IPS-NIHi11 (cell line): ENCODE data around the gene RIMS4.

Experiments
- DNase-seq: peaks from one replicate; pipeline ENCODE4 v3.0.0; 2012; ENCODE audit warnings: mixed read lengths, low spot score

RIMS4 gene

DNA sequence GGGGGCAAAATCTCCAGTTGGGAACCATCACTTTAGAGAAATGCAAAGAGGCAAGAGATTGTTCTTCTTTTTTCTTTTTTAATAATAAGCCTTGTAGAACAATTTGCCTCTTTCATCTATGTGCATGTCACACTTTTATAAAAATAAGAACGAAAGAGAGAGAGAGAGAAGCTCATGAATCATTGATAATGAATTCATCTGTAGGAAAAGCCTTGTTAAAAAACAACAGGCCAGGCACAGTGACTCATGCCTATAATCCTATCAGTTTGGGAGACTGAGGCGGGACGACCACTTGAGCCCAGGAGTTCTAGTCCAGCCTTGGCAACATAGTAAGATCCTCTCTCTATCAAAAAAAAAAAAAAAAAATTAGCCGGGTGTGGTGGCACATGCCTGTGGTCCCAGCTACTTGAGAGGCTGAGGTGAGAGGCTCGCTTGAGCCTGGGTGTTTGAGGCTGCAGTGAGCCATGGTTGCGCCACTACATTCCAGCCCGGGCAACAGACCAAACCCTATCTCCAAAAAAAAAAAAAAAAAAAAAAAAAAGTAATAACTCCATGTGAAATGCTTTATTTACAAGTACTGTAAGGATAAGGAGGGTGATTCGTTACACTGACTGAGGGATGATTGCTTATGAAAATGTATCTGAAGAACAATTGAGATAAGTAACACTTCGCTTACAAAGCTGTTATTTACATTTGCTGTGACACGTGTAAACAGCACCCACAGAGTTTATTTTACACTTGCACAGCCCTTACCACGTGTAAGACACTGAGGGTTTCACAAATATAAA is 89.2 kb downstream of the RIMS4 start:
- DNase-seq: no peak

DNA sequence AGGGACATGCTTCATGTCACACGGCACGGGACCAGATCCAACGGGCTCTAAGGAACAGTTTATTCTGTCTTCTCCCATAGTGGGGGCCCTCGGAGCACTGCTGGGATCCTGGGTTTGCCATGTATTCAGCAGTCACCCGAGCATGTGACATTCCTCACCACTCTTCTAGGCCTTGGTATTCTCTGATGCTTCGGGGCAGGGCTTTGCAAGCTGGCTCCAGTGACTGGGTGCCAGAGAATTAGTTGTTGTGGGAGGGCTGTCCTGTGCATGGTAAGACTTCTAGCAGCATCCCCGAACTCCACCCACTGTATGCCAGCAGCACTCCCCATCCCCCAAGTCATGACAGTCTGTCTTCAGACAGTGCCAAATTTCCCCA is 89.7 kb downstream of the RIMS4 start:
- DNase-seq: no peak

DNA sequence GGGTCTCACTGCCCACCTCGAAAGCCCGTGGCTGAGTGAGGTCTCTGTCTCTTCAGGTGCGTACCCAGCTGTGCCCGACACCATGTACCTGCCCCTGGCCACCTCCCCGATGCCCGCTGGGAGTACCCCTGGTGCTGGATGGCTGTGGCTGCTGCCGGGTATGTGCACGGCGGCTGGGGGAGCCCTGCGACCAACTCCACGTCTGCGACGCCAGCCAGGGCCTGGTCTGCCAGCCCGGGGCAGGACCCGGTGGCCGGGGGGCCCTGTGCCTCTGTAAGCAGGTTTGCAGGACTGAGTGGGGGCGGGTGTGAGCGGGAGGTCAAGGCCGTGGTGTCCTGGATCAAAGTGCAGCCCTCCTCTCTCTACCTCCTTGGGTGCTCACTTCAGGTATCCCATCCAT is 90.5 kb downstream of the RIMS4 start:
- DNase-seq: no peak

DNA sequence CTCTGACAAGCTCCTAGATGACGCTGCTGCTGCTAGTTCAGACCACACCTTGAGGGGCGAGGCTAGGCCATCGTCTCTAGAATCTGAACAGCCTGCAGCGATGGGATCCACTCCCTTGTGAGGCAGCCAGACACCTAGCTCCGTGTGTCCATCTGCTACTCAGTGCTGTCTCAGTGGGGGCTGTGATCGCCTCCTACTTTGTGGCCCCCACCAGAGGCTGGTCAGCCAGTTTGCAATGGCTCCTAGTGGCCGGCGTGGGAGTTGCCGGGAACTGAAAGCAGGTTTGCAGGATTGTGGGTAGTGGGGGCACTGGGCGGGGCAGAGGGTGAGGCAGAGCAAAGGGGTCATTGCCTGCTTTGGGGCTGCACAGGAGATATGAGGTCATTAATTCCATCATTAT is 92.4 kb downstream of the RIMS4 start:
- peak; percentile 77 for DNase-seq

DNA sequence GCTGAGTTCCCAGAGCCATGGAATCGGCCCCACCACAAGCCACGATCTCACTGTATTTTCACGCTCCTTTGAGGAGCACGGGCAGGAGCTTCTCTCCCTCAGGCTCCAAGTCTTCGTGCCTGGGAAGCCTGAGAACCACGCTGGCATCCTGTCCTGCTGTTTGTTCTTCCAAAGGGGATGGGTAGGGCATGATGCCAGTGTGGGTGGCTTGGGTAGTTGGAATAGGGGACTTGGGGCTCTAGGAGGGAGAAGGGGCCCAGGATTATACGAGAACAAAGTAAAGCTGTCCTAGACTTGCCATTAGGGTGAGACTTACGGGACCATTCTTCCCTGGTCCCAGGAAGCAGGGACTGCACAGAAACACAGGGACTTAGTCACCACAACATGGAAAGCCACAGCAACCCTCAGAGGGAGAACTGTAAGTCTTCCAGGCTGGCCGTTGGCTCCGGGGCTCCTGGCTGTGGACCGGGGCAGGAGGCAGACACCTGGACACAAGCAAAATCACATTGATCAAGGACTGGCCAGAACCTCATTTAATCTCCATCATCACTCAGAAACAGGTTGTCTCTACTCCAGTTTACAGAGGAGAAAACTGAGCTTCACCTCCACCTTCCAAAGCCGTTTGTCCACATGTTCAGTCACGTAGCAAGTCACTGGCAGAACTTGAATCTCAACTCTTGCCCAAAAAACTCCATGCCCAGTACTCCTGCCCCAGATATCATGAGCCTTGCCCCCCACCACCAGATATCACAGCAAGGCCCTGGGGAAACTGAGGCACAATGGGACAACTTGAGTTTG is 93.8 kb downstream of the RIMS4 start:
- no peak for DNase-seq

DNA sequence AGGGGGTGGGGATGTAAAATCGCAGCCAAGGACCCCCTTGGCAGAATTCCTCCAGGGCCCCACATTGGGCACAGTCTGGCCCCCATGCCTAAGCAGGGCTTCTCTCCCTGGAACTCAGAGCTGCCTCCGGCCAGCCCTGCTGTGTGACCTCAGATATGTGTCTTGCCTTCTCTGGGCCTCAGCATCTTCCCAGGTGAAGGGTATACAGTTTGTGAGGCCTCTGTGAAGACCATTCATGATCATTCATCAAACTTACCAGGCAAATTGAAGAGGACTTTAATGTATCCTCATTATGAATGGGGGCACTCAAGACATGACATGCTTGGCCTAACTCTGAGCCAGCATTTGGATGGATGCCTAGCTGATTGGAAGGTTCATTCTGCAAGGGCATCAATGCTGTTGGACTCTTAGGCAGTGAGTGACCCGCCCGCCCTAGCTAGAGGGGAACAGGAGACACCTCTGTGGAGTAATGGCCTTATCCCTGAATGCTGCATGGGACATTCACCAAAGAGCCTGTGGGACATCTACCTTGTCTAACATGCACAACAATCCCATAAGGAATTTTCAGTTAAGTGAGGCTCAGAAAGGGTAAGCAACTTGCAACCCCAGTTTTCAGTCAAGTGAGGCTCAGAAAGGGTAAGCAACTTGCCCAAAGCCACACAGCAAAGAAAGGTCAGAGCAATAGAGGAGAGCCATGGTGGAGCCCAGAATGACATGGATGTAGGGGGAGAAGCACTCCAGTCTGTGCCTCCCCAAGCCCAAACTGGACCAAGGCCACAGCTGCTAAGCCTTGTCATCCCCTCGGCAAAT is 94.6 kb downstream of the RIMS4 start:
- DNase-seq: no peak

DNA sequence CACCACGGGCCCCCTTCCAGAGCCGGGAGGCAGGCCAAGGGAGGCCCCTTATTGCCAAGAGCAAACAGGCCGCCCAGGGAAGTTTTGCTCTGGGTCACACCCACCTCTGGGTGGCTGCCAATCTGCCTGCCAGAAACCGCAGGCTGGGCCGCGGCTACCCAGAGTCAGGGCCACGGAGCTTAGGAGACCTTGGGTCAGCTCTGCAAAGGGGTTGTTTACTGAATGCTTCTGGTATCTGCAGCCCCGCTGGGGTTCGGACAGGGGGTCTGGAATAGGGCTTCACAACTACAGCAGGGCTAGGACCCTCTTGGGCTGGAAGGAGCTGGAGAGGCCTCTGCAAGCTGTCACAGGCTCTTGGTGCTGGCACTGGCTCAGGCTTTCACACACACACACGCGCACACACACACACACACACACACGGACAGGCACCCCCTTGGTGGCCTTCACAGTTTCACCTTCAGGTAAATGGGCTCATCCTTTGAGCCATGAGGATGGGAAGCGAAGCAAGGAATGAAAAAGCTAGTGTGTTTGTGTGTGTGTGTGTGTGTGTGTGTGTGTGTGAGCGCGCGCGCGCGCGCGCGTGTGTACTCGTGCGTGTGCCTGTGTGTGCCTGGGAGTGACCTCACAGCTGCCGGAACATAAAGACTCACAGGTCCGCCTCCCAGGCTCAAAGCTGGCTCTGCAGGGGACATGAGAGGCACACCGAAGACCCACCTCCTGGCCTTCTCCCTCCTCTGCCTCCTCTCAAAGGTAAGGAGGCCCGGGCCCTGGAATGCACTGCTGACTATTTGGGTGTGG is 95.4 kb downstream of the RIMS4 start, which contains the start of gene CCN5:
CCN5 (plus strand) TSS at position 669 of the 798 bp plus-strand sequence; CDS start at position 691, 22 bp downstream.
- peak; percentile 59 for DNase-seq

DNA sequence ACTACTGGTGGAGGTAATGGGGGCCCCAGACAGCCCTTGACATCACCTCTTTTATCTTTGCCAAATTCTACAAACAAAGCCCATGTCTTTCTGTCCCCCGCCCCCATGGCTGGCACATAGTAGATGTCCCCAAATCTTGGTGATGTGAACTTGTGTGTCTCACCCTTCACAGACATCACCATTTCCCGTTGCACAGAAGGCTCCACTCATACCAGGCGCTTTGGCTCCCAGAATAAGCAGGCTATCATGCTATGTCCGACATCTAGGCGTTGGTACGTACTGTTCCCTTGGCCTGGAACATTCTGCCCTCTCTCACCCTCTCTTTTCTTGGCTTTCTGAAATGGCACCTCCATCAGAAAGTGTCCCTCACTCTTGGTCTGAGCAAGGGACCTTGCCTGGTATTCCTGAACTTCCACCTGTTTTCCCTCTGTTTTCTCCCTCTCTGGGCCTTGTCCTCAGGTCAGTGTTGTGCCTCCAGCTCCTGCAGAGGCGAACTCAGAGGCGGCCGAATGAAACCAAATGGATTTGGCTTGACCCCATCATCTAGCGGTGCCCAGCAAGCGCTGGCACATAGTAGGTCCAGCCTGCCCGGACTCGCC is 96.1 kb downstream of the RIMS4 start:
- no peak for DNase-seq

DNA sequence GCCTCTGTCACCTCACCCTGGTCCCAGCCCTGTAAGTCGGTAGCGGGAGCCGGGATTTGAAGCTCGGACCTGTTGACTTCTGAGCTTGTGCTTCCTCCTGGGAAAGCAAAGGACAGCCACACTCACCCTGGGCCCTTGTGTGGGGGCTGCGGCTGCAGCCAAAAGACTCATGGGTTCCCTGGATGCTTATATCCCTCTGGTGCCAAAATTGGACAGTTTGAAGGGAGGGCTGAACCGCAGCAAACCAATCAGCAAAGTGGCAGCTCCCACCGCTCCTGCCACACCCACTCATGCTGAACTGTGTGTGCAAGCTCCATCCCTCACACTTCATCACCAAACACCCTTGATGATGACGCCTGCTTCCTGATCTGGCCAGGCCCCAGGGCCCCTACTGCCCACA is 99.1 kb downstream of the RIMS4 start:
- DNase-seq: no peak

DNA sequence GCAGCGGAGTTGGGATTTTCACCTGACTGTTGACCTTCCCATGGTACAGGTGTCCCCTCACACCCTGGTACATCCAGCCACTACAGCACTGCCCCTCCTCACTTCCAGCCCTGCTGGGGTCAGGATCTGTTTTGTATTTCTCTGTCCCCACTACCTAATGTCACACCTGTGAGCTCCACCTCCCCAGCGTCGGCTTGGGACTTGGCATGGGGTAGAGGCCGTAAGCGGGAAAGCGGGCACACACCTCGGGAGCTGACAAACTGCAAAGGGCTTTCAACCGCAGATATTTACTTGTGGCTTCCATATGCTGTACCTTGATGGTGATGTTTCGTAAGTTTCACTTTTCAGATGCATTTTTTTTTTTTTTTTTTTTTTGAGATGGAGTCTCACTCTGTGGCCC is 100.5 kb downstream of the RIMS4 start:
- no peak for DNase-seq

DNA sequence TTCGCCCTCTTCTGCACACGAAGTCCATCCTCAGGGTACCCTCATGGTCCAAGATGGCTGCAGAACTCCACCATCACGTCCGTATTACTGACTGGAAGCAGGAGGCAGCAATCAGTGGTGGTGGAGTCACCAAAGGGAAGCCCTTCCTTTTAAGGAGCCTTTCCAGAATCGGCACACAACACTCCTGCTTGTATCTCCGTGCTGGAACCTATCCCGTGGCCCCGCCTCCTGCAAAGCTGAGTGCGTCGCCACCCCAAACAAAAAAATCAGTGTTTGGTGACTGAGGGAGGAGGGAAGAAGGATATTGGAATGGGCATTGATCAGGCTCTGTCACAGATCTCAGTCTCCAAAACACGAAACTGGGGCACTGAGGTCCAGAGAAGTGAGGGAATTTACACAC is 101.0 kb downstream of the RIMS4 start:
- DNase-seq: no peak

DNA sequence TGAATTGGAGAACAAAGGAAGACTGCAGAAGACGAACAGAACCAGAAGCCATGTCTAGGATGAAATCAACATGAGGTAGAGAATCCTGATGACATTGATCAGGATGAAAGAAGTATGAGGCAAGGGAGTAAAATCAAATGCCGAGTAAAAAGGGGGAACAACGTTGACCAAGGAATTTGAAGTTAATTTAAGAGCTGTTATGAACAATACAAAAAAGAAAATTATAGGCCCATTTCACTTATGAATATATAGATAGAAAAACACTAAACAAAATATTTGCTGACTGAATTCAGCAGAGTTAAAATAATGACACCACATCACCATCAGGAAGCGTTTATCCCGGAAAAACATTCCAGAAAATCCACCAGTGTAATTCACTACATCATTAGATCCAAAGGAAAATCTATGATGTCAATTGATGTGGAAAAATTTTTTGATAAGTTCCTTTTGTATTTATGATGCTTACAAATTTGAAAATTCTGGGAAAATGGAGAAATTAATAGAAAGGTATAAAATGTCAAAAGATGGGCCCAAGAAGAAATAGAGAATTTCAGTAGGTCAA is 103.2 kb downstream of the RIMS4 start:
- DNase-seq: no peak

DNA sequence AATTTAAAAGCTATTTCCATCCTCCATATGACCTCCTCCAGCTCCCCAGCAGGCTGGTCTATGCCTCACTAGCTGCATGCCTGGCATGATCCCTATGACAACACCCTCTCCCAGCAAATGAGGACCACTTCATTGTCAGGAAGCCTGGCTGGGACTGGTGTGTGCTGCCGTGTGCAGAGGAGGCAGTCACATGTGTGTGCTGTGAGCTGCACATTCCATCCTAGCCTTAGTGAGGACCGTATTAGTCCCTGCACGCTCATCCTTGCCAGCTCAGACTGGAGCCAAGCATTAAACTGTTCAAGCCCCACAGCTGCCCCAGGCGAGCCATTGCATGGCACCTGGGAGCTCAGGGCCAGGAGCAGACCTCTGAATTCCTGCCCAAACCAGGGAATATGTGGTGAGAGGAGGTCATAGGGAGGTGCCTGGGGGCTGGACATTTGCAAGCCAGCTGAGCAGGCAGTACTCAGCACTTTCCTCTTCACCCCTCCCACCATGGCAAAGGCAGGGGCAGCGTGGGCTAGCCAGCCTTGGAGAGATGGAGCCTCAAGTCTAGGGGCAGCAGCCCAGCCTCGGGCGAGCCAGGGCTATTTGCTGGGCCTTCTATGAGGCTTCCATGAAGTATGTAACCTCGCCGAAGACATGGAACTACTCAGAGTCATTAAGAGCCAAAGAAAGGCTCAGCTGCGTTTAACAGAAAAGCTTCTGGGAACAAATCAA is 103.9 kb downstream of the RIMS4 start:
- no peak for DNase-seq

DNA sequence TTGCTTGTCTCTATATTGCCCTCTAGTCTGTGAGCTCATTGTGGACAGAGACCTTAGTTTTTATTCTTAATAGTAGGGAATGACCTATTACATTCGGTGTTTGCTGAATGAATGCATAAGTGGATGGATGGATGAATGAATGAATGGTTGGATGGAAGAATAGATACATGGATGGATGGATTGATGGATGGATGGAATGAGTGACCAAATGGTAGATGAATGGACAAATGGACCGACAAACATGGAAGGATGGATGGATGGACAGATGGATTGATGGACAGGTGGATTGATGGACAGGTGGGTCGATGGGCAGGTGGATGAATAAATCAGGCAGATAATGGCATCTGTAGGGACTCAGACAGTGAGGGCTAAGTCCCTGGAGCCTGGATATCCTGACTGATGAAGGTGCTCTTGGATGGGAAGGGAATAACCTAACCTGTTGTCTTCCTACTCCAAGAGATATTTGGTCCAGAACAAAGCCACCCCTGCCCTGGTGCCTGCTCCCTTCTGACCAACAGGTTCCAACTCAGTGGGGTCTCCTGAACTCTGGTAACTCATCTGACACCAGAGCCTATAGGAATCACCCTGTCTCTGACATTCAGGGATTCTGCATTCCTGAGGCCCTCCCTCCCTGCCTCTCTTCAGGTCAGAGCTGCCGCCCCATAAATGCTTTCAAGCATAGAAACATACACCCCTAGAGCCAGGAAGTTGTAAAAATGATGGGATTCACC is 104.8 kb downstream of the RIMS4 start:
- no peak for DNase-seq

DNA sequence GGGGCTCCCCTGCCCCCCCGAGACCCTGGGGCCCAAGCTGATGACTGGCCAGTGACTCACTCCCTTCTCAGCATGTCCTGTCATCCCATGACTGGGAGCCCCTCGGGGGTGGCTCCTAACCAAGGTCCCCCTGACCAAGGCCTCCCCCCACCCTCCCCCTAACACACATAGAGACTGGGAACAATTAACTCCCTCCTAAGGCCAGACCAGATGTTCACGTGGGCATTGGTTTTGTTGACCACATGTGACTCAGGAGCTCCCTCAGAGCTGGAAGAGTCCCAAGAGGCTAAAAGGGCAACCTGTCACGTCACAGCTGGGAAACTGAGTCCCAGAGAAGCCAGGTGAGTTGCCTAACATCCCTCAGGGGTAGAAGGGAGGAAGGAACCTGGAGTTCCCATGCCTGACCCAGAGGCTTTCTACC is 105.8 kb downstream of the RIMS4 start:
- DNase-seq: no peak

DNA sequence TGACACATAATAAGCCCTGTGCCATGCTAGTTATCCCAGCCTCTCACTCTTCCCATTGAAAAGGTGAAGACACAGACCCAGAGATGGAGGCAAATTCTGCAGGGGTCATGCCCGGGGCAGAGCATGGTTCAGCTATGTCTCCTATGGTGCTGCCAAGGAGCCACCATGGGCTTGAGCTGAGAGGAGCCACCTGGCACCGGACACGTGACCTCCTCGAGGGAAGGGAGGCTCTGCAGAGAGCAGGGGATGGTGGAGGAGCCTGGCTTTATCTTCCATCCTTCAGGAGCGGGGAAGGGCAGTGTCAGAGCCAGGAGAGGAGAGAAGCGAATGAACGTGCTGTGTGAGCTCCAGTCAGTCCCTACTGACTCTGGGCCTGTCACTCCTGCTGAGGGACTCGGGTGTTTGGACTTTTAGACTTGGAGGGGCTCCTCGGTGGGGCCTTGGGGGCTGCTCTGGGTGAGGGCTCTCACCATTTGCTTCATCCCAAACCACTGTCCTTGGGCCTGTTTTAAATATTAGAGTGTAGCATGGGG is 106.3 kb downstream of the RIMS4 start:
- no peak for DNase-seq

DNA sequence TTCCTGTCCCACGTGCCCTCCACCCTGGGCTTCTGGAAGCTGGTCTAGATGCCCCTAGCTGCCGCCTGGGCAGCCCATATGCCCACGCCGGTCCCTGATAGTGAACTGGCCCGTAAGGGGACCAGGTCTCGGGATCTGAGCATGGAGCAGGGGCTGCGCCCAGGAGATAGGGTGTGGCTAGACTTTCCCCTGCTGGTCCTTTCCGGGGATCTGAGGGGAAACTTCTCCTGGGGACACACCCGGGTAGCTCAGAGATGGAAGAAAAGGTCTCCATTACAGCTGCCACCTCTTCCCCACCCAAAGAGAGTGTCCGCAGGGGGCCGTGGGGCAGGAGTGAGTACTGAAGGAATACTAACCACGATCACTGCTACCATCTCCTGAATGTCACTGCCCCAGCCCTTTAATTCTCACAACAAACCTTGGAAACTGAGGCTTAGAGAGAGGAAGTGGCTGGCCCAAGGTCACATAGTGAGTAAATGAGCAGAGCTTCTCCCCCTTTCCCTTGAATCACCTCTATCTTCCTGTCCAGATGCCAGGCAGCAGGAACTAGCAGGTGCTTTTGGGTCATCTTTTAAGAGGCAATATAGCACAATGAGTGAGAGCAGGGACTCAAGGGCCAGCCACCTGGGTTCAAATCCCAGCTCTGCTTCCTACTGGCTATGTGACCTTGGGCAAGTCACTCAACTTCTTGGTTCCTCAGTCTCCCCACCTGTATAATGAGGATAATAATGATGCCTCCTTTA is 107.0 kb downstream of the RIMS4 start:
- DNase-seq: no peak

DNA sequence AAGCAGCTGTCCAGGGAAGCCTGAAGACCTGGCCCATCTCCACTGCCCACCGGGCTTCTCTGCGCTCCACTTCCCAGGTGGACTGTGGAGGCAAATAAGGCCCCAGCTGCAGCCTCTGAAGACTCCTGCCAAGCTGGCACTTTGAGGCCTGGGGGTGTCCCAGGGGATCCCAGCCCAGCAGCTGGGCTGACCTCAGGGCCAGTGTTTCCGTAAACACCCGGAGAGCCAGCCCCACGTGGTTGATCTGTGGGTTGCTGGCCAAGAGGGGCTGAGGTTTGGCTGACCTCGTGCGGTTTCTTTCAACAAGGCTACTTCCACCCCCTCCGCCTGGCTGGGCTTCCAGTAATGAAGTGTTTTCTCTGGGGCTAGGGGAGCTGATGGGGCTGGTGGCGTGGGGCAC is 107.6 kb downstream of the RIMS4 start:
- no peak for DNase-seq

DNA sequence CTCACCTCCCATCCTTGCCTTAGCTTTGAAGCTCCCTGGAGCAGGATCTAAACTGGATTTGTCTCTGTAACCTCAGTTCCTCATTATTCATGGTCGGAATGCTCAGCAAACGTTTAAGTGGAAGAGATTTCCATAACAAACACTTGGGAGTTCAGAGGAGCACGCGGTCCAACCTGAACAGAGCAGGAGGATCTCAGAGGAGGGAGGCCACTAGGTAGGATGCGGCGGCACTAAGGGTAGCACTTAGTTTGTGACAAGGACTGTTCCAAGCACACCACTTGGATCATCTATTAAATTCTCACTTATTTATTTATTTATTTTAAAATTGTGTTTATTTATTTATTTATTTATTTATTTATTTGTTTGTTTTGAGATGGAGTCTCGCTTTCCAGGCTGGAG is 108.5 kb downstream of the RIMS4 start:
- no peak for DNase-seq
